Erythroblast (primary cell): ENCODE measurements around the gene MIEF1.

Experiments
- DNase-seq, 2 experiments: peaks; one replicate each; lab custom pipeline; 2025; lab: John Stamatoyannopoulos, UW
- GATA1 ChIP-seq: IDR thresholded peaks from 2 replicates; pipeline ENCODE4 v1.6.1; 2011; ENCODE audit warnings: low read depth, mild to moderate bottlenecking, control low read depth, low read length, moderate library complexity
- POLR2A ChIP-seq: IDR thresholded peaks from 2 replicates; pipeline ENCODE4 v1.6.1; 2011; ENCODE audit warnings: mild to moderate bottlenecking, low read length

Gene MIEF1

DNA sequence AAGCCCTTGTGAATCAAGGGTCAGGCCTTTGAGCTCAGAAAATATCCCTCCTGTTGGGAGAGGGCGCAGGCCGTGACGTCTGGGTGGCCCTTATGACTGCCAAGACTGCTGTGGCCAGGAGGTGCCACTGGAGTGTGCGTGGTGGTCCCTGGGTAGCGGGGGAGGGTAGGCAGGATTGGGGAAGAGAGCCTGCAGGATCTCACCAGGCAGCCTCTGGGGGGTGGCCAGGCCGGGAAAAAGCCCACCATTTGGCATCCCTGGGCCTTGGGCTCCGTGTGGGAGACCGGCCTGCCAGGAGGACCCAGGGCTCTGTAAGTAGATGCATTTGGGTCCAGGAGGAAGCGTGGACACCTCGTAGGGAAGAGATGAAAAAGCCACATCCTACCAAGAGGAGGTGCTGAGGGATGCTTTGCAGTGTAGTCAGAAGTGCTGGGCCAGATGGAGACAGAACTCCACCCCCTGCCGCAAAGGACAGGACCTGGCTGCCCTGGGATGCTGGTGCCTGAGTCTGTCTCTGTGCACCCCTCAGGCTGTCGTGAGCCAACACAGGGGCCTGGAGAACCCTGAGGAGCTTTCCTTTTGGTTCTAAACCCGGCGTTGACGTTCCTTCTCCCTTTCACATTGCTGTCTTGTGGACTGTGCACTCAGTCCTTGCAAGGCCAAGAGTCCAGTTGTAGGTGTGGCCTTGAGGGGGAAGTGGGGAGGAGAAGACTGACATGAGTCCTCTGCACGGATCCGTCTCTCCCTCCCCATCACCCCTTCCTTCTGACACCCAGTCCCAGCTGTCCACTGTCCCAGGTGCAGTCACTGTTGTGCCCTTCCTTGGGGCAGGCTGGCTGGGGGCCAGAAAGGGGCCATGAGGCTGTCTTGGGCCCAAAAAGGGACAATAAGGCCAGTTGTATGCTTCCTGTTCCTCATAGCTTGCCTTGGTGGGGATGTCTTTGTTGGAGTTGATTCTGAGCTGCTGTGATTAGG lies 12.7 kb upstream of the MIEF1 start:
- DNase-seq = no peak
- TF ChIP-seq POLR2A (no peak), GATA1 (no peak)

DNA sequence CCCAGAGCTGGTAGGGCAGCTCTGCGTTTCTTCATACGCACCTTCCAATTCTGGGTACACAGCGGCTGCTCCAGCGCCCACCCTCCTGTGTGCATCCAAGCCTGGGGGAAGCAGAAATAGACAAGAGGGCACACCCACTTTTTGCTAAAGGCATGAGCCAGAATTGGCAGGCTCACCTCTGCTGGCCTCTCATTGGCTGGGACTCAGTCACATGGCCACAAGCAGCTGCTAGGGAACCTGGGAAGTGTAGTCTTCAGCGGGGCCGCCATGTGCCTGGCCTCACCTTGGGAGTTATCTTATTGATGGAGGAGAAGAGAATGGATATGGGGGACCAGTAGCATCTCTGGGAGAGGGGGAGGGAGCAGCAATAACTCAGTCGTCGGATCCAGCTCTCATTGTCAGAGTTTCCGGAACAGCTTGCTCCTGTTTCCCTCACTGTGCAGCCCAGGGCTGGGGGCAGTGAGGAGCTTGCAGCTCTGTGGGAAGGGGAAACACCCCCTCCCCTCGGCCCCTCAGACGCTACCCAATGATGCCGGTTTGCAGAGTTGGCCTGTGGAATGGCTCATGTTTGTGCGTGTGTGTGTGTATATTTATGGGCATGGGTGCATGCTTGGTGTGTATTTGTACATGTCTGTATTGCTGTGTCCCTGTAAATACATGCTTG lies 11.8 kb upstream of the MIEF1 start:
- no peak for TF ChIP-seq GATA1
- peak; percentile 87 to 91 for DNase-seq

DNA sequence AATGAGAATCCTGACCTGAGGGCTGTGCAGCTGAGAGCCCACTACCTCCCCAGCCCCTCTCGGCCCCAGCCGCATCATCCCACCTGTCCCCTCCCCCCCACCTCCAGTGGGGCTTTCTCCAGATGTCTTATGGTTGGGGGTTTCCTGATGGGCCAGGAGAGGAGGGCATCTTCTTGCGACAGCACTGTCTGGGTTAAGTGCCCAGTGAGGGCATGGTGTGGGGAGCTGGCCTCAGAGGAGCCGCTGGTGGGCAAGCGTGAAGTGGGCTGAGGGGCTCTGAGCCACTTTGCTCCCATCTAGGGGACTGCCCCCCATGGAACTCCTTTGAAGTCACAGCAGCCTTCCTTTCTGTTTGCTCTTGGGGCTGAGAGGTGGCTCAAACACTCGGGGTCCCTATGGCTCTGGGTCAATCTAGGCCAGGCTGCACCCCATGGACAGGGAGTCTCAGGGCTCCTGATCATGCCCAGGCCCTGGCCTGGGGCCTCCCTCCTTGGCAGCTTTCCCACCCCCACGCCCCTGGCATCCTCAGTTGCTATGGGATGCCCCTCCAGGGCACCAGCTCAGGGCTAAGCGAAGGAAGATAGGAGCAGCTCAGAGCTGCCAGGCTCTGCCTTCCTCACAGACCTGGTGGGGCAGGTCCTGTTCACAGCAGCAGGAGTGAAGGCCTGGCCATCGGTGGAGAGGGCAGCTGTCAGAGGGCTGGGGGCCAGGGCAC lies 11.0 kb upstream of the MIEF1 start:
- TF ChIP-seq GATA1 (no peak), POLR2A (no peak)
- no peak for DNase-seq

DNA sequence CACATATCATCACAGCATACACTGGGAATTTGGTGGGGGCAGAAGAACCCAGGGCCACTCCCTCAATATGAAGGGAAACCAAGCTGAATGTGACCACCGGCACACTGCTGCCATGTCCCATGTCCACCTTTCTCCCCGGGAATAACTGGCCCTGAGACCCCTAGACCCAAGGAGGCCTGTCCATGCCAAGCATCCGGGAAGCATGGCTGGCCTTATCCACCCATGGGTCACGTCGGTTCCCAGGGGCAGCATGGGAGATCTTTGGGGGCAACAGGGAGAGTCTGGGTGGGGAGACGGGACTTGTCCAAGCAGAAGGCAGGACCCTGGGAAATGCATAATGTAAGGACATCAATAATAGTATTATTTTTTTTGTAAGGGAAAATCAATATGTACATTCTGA lies 10.4 kb upstream of the MIEF1 start:
- TF ChIP-seq GATA1 (no peak), POLR2A (no peak)
- no peak for DNase-seq

DNA sequence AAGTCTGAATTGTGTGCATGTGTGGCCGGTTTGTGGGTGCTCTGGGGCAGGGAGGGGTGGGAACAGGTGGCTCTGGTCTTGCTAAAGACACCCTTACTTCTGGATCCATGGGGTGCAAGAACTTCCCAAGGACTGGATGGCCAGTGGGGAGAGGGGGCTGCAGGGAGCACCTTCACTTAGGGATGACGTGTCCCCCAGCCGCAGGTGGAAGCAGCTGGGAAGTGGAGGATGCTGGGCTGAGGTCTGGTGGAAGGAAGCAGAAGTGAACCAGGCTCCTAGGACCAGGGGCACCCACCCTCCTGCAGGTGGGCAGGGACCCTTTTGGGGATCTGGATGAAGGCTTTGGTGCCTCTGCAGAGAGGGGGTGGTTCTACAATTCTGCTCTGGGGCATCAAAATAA lies 9.9 kb upstream of the MIEF1 start:
- no peak for DNase-seq
- no peak for TF ChIP-seq POLR2A
- TF ChIP-seq GATA1 = no peak

DNA sequence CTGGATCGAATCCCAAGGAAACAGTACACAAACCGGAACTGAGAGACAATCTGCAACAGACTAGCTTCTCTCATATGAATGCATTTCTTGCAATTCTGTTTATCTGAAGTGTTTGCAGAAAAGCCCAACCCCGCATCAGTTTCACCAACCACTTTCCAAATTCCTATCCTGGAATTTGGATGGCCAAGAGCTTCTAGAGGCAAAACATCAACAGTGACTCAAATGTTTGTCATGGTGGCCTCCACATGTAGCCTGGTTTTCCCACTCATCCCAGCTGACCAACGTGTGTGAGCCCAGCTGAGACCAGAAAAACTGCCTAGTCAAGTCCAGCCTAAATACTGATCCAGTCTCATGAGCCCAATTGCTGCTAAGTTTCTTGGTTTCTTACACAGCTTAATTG lies 8.3 kb upstream of the MIEF1 start:
- TF ChIP-seq GATA1 = no peak
- no peak for TF ChIP-seq POLR2A
- no peak for DNase-seq

DNA sequence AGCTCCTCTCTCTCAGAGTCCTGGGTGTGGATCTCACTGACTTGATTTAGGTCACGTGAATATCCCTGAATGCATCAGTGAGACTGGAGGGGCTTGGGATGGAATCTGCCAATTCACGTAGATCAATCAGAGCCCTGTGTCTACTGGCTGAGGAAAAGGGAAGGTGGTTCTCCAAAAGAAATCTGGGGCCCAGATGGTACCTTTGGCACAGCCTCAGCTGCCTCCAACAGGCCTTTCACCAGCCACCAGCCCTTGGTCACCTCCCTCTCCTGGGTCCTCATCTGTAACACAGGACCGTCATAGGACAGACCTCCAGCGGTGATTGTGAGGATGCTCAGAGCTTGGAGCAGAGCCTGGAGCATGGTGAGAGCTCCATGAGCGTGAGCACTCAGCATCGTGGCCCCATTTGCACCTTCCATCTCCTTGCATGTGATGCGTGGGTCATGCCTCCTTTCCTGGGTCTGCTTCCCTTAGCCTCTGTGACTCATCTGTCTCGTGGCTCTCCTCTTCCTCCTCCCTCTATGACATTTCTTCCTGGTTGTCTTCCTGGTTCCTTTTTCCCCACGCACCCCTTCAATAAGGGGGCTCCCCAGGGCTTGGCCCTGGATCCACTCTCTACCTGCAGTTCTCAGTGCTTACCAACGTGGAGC lies 7.5 kb upstream of the MIEF1 start:
- no peak for DNase-seq
- TF ChIP-seq GATA1 (no peak), POLR2A (no peak)

DNA sequence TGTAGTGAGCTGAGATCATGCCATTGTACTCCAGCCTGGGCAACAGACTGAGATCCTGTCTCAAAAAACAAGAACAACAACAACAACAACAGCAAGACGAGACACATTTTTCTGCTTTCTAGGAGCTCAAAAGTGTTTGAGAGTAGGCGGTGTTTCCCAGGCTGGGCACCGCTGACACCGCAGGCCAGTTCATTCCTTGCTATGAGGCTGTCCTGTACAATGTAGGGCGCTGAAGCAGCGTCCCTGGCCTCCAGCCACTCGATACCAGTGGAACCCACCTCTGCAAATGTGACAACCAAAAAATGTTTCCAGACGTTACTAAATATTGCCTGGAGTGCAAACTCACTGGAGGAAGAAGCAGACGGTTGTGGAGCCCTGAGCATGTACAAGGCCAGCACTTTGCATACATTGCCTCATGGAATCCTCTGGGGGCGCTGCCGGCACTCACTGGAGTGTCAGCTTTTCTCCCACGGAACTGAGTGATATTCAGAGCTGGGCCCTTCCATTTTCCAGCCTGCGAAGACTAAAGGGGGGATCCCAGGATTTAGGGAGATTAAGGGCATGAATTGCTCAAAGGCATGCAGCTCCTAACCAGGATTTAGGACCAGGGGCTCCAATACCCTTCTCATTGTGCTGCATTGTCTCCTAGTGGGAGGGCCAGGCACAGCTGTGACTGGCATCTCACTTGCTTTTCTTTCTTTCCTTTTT lies 5.8 kb upstream of the MIEF1 start:
- no peak for TF ChIP-seq GATA1
- no peak for TF ChIP-seq POLR2A
- DNase-seq = peak; percentile 75 to 80

DNA sequence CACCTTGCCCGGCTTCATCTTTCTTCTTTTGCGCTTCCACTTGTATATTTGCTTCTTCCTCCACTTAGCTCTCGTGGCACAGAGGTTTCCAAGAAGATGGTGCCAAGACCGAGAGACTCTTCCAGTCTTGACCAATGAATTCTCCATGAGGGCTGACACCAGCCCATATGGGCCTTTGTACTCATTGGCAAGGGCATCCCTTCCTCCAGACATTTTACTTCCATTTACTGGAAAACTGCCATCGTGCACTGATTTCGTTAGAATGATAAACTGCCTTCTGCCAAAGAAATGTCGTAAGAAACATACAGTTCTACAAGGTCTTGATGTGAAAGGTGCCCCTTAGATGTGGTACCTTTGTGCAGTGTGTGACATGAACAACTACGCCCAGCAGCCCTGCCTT lies 4.7 kb upstream of the MIEF1 start:
- no peak for DNase-seq
- TF ChIP-seq POLR2A (no peak), GATA1 (no peak)

DNA sequence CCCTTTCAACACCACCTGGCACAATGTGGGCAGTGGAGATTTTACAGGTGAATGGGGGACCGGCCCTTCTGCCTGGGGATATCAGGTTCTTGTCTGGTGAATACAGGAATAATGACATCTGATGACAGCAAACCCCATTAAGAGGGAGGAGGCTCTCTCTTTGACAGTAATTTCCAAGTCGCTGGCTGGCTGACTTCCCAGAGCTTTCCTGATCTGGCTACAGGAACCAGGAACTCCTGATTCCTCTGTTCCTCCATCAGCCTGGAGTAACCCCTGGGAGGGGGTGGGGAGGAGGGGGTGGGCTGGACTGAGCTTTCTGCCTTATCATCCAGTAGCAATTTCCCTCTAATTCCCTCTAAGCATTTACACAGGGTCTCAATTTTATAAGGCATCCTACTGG lies 3.7 kb upstream of the MIEF1 start:
- TF ChIP-seq POLR2A (no peak), GATA1 (no peak)
- DNase-seq = no peak

DNA sequence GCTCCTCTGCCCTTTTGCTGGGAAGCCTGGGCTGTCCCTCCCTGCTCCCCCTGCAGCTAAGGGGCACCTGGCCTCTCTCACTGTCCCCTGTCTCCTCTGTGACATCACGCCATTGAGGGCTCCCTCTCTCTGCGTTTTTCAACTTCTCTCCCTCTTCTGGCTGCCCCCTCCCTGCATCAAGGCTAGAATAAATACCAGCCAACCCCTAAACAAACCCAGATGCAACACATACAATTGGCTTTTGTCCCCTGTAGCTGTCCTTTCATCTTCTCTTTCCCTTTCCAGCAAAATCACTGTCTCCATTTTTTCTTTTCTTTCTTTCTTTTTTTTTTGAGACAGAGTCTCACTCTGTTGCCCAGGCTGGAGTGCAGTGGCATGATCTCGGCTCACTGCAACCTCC lies 3.3 kb upstream of the MIEF1 start:
- no peak for DNase-seq

DNA sequence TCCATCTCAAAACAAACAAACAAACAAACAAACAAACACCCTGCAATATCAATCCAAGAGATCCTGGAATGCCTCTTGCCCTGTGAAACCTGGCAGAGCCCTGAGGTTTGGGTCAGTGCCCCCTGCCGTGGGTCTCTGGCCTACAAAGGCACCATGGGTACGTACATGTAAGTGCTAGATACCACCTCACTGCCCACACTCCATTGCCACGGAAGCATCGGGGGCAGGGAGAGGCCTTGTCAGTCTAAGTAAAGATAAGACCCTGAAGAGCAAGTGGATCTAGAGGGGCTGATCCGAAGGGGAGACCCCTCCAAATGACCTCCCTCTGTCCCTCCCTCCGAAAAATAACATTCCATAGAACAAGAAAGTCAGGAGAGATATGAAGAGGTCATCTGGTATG lies 2.0 kb upstream of the MIEF1 start:
- TF ChIP-seq POLR2A = no peak
- DNase-seq = no peak

More for the DNA sequence above, 3.3 kb upstream of the MIEF1 start:
- TF ChIP-seq POLR2A = no peak
- no peak for TF ChIP-seq GATA1

DNA sequence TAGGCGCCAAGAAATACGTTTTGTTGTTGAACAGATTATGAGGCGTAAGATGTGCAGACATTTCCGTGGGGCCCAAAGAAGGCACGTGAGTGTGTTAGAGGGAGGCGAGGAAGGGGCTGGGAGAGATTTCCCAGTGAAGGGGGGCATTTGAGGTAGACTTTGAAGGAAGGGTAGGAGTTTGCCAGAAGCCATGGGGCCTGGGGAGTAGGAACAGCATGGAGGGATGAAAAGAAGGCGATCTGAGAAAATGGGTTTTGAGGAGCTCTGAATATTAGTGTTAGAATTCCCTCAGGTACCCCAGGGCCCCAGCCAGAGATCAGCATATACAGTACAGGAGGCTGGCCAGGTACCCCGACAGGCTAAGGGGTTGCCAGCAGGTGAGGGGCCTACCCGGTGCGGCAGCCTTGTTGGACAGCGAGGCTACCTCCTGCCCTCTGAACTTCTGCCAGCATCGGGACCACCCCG lies 414 bp upstream of the MIEF1 start:
- DNase-seq = peak in 1 of 2 experiments; percentile 32
- TF ChIP-seq GATA1 (no peak), POLR2A (no peak)
